H1 (cell line): ENCODE measurements around the gene NR2F1-AS1. TPM values are rescaled to one million over a fixed set of nuclear protein-coding genes. Genes with fewer than 3 reads are reported as not detected.

Source experiments
- ASH2L ChIP-seq: fragments of 200-600, 300-600 bp; sonication (generic); IDR thresholded peaks from one replicate; pipeline ENCODE4 v1.7.1; 2017; ENCODE audit warnings: low read length
- CHD2 ChIP-seq: IDR thresholded peaks from 2 replicates; pipeline ENCODE4 v1.6.1; 2012; ENCODE audit warnings: low read length, improper control_type of control experiment
- CHD7 ChIP-seq: fragments of 300-600 bp; sonication (generic); IDR thresholded peaks from 2 replicates; pipeline ENCODE4 v1.7.1; 2012; ENCODE audit warnings: low read length, moderate library complexity, mild to moderate bottlenecking, inconsistent platforms; ENCODE audit not compliant: insufficient replicate concordance
- E2F6 ChIP-seq: IDR thresholded peaks from 2 replicates; pipeline ENCODE4 v1.6.1; 2012; ENCODE audit warnings: inconsistent platforms
- KDM4A ChIP-seq: IDR thresholded peaks from one replicate; pipeline ENCODE4 v1.7.1; 2012; ENCODE audit warnings: low read depth, mild to moderate bottlenecking, moderate library complexity, low read length, inconsistent platforms; ENCODE audit not compliant: severe bottlenecking
- MAX ChIP-seq: IDR thresholded peaks from 2 replicates; pipeline ENCODE4 v1.6.1; 2012; ENCODE audit warnings: inconsistent platforms
- RBBP5 ChIP-seq: IDR thresholded peaks from 2 replicates; pipeline ENCODE4 v1.7.1; 2012; ENCODE audit warnings: low read depth, mild to moderate bottlenecking, inconsistent platforms, low read length, moderate library complexity, borderline replicate concordance
- RFX5 ChIP-seq: IDR thresholded peaks from 2 replicates; pipeline ENCODE4 v1.6.1; 2011; ENCODE audit warnings: low read depth, low read length, improper control_type of control experiment, borderline replicate concordance
- YY1 ChIP-seq: IDR thresholded peaks from 2 replicates; pipeline ENCODE4 v1.6.1; 2011; ENCODE audit warnings: low read depth, mild to moderate bottlenecking, low read length
- polyA plus RNA-seq, 7 experiments: library from polyadenylated mRNA; depleted of rRNA in 3 of 7; stranded (reverse) in 5 of 7; unstranded in 2 of 7; fragments of >200 nt in 5 of 7; fragments of 200-250 nt in 2 of 7; gene quantifications; 1 replicate in 5 of 7; 2 replicates in 1 of 7; 4 replicates in 1 of 7; pipeline versions ENCODE4 v1.2.1 to v1.2.3, GENCODE V29; 2011 to 2013; ENCODE audit warnings: missing spikeins in 2 of 7, mixed read lengths in 2 of 7
- total RNA-seq: library from RNA; stranded (reverse); fragmentation: NEBNext Ultra II Directional; extraction: Animal tissue kit (Norgen Biotek cat#: 25700); gene quantifications from 2 replicates; pipeline ENCODE4 v1.2.1, GENCODE V29; 2021

Gene NR2F1-AS1
- total and polyA plus RNA-seq, 2 of the 8 experiments (the other 6 are each of a cell fraction or from before 2014, with no cell fraction given): 1.6 to 5.6 TPM

GRCh38 chr5:93572608-93573353 is 8.2 kb downstream of the NR2F1-AS1 start (continued):
- TF ChIP-seq CHD7 (no peak), RBBP5 (peak; percentile 31; the same call in 1 of the 2 replicates), ASH2L (no peak), RFX5 (no peak), E2F6 (peak; percentile 52; the same call in 1 of the 2 replicates), CHD2 (no peak), MAX (no peak), KDM4A (peak; percentile 35), YY1 (no peak)
